ENCODE results near the gene SERINC3. TPM values are rescaled to one million over a fixed set of nuclear protein-coding genes. Genes with fewer than 3 reads are reported as not detected.

Gene SERINC3
- total and polyA plus RNA-seq, 2 experiments from 2014 or later, result 18.1 to 33.0 TPM

DNA sequence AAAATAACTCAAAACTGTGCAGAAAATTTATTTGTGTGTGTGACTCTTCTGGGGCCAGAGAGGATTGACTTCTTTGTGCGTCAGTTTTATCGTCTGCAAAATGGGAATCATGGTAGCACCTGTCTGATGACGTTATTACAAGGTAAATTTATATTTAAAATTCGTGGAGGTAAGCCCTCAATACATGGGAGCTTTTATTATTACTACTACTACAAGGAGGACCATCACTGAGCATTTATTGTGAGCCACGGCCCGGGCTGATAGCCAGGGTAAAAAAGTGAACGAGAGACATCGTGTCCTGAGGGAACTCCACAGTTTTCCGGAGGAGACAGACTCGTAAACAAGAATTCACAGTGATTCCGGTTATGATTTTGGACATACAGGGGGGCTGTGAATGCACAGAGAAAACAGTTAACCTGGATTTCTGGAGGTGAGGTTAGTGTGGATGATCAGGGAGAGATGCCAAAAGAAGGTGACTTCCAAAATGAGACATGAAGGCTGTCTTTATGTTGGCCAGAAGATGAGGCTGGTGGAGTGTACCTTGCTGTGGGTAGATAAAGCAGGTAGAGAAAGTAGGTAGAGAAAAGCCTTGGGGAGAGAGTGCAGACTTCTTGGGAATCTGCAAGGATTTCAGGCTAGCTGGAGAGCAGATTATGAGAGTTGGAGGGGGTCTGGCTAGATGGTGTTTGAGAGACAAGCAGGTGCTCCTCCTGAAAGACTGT is 10.6 kb upstream of the SERINC3 start (continued):
- TF ChIP-seq, protein P1, sequence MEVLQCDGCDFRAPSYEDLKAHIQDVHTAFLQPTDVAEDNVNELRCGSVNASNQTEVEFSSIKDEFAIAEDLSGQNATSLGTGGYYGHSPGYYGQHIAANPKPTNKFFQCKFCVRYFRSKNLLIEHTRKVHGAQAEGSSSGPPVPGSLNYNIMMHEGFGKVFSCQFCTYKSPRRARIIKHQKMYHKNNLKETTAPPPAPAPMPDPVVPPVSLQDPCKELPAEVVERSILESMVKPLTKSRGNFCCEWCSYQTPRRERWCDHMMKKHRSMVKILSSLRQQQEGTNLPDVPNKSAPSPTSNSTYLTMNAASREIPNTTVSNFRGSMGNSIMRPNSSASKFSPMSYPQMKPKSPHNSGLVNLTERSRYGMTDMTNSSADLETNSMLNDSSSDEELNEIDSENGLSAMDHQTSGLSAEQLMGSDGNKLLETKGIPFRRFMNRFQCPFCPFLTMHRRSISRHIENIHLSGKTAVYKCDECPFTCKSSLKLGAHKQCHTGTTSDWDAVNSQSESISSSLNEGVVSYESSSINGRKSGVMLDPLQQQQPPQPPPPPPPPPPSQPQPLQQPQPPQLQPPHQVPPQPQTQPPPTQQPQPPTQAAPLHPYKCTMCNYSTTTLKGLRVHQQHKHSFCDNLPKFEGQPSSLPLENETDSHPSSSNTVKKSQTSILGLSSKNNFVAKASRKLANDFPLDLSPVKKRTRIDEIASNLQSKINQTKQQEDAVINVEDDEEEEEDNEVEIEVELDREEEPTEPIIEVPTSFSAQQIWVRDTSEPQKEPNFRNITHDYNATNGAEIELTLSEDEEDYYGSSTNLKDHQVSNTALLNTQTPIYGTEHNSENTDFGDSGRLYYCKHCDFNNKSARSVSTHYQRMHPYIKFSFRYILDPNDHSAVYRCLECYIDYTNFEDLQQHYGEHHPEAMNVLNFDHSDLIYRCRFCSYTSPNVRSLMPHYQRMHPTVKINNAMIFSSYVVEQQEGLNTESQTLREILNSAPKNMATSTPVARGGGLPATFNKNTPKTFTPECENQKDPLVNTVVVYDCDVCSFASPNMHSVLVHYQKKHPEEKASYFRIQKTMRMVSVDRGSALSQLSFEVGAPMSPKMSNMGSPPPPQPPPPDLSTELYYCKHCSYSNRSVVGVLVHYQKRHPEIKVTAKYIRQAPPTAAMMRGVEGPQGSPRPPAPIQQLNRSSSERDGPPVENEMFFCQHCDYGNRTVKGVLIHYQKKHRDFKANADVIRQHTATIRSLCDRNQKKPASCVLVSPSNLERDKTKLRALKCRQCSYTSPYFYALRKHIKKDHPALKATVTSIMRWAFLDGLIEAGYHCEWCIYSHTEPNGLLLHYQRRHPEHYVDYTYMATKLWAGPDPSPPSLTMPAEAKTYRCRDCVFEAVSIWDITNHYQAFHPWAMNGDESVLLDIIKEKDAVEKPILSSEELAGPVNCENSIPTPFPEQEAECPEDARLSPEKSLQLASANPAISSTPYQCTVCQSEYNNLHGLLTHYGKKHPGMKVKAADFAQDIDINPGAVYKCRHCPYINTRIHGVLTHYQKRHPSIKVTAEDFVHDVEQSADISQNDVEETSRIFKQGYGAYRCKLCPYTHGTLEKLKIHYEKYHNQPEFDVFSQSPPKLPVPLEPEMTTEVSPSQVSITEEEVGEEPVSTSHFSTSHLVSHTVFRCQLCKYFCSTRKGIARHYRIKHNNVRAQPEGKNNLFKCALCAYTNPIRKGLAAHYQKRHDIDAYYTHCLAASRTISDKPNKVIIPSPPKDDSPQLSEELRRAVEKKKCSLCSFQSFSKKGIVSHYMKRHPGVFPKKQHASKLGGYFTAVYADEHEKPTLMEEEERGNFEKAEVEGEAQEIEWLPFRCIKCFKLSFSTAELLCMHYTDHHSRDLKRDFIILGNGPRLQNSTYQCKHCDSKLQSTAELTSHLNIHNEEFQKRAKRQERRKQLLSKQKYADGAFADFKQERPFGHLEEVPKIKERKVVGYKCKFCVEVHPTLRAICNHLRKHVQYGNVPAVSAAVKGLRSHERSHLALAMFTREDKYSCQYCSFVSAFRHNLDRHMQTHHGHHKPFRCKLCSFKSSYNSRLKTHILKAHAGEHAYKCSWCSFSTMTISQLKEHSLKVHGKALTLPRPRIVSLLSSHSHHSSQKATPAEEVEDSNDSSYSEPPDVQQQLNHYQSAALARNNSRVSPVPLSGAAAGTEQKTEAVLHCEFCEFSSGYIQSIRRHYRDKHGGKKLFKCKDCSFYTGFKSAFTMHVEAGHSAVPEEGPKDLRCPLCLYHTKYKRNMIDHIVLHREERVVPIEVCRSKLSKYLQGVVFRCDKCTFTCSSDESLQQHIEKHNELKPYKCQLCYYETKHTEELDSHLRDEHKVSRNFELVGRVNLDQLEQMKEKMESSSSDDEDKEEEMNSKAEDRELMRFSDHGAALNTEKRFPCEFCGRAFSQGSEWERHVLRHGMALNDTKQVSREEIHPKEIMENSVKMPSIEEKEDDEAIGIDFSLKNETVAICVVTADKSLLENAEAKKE (CRISPR knock-in tag; IDR thresholded peaks at IDR 0.05), result no peak
- TF ChIP-seq CREB1 (CRISPR knock-in tag; IDR thresholded peaks at IDR 0.05; ENCODE audit: low read depth), result no peak
- TF ChIP-seq NANOG (IDR thresholded peaks at IDR 0.05; ENCODE audit: borderline replicate concordance), result no peak

DNA sequence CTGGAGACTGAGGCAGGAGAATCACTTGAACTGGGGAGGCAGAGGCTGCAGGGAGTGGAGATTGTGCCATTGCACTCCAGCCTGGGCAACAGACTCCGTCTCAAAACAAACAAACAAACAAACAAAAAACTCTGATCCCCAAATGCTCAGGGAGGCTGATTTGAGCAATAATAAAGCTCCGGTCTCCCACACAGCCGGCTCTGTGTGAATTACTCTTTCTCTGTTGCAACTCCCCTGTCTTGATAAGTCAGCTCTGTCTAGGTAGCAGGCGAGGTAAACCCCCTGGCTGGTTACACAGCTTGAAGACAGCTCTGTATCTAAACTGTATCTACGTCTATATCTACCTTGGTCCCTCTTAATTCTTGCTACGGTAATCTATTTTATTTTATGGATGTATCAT is 6.4 kb upstream of the SERINC3 start:
- no peak overlapping the region for H3K4me2 ChIP-seq
- Mint-ChIP-seq H3K27ac (no peak overlapping the region), H3K4me3 (no peak overlapping the region), H3K9me3 (no peaks in the 10 kb centered on the region), H3K27me3 (ENCODE audit: insufficient read depth, low read depth, poor library complexity) (peaks cover 4% of the 10 kb centered on the region), H3K4me1 (peaks cover 18% of the 10 kb centered on the region), H3K36me3 (ENCODE audit: low read depth) (no peaks in the 10 kb centered on the region; the same call in 2 of the 3 replicates)
- H3K27ac ChIP-seq (ENCODE audit: low read depth), result no peak overlapping the region
- H3K36me3 ChIP-seq (ENCODE audit: insufficient read depth), result no peaks in the 10 kb centered on the region
- ATAC-seq, result no peak
- H3K9me2 ChIP-seq (ENCODE audit: insufficient read depth), result no peaks in the 10 kb centered on the region
- TF ChIP-seq NANOG (IDR thresholded peaks at IDR 0.05; ENCODE audit: borderline replicate concordance), result no peak
- TF ChIP-seq, protein P2, sequence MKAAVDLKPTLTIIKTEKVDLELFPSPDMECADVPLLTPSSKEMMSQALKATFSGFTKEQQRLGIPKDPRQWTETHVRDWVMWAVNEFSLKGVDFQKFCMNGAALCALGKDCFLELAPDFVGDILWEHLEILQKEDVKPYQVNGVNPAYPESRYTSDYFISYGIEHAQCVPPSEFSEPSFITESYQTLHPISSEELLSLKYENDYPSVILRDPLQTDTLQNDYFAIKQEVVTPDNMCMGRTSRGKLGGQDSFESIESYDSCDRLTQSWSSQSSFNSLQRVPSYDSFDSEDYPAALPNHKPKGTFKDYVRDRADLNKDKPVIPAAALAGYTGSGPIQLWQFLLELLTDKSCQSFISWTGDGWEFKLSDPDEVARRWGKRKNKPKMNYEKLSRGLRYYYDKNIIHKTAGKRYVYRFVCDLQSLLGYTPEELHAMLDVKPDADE (IDR thresholded peaks at IDR 0.05), result no peak
- TF ChIP-seq CREB1 (CRISPR knock-in tag; IDR thresholded peaks at IDR 0.05; ENCODE audit: low read depth), result no peak
- TF ChIP-seq, protein P3, sequence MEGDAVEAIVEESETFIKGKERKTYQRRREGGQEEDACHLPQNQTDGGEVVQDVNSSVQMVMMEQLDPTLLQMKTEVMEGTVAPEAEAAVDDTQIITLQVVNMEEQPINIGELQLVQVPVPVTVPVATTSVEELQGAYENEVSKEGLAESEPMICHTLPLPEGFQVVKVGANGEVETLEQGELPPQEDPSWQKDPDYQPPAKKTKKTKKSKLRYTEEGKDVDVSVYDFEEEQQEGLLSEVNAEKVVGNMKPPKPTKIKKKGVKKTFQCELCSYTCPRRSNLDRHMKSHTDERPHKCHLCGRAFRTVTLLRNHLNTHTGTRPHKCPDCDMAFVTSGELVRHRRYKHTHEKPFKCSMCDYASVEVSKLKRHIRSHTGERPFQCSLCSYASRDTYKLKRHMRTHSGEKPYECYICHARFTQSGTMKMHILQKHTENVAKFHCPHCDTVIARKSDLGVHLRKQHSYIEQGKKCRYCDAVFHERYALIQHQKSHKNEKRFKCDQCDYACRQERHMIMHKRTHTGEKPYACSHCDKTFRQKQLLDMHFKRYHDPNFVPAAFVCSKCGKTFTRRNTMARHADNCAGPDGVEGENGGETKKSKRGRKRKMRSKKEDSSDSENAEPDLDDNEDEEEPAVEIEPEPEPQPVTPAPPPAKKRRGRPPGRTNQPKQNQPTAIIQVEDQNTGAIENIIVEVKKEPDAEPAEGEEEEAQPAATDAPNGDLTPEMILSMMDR (conservative IDR thresholded peaks at IDR 0.05; ENCODE audit: low read depth in 2 of 2), result no peak
- no peak for TF ChIP-seq EZH2 (IDR thresholded peaks at IDR 0.05; ENCODE audit: low read depth, unreplicated experiment)
- H2AFZ ChIP-seq, result 0 out of 2 replicates have a peak overlapping the region, but pooled peaks have one; percentile 47
- peaks cover 33% of the 10 kb centered on the region for H3K4me1 ChIP-seq (ENCODE audit: insufficient read depth)
- no peaks in the 10 kb centered on the region; the same call in 1 of the 2 replicates for H3K79me2 ChIP-seq (replicated peaks; ENCODE audit: insufficient read depth)
- H3K27me3 ChIP-seq (ENCODE audit: insufficient read depth), result 0 out of 2 replicates have a peak, but pooled peaks cover 4% of the 10 kb centered on the region
- peaks cover 5% of the 10 kb centered on the region; the same call in 1 of the 2 replicates for H3F3A ChIP-seq (replicated peaks; ENCODE audit: low read depth)
- H3K4me3 ChIP-seq, result no peak overlapping the region
- DNase-seq (ENCODE audit: low spot score), result no peak
- H4K20me1 ChIP-seq (replicated peaks; ENCODE audit: insufficient read depth), result no peaks in the 10 kb centered on the region

All from GM23338 (cell line).